GM23338 (cell line): ENCODE measurements around the gene OCA2. TPM values are rescaled to one million over a fixed set of nuclear protein-coding genes. Genes with fewer than 3 reads are reported as not detected.

Experiments used
- ATAC-seq: fragments of 200-7000 bp; cut with Tn5 transposase; 3 replicates; pipeline ENCODE4 v1.9.1; 2020
- DNase-seq: peaks from one replicate; pipeline ENCODE4 v3.0.0-alpha.2; 2015; ENCODE audit warnings: low spot score
- H2AFZ ChIP-seq: fragments of 200-600 bp; sonication (generic); 2 replicates; pipeline ENCODE4 v1.8.0; 2016; ENCODE audit warnings: antibody characterized with exemption, mild to moderate bottlenecking, moderate library complexity
- H3F3A ChIP-seq: fragments of 200-600 bp; sonication (generic); replicated peaks from 2 replicates; pipeline ENCODE4 v1.8.0; 2017; ENCODE audit warnings: antibody characterized with exemption, mixed run types, low read depth
- H3K27ac ChIP-seq: fragments of 200-600 bp; sonication (generic); 2 replicates; pipeline ENCODE4 v1.6.1; 2016; ENCODE audit warnings: low read depth
- H3K27me3 ChIP-seq: fragments of 200-600 bp; sonication (generic); 2 replicates; pipeline ENCODE4 v1.8.0; 2016; ENCODE audit warnings: mild to moderate bottlenecking, mixed run types, moderate library complexity; ENCODE audit not compliant: insufficient read depth
- H3K36me3 ChIP-seq: fragments of 200-600 bp; sonication (generic); 2 replicates; pipeline ENCODE4 v1.8.0; 2016; ENCODE audit warnings: mild to moderate bottlenecking; ENCODE audit not compliant: insufficient read depth
- H3K4me1 ChIP-seq: fragments of 200-600 bp; sonication (generic); 2 replicates; pipeline ENCODE4 v1.8.0; 2016; ENCODE audit warnings: mild to moderate bottlenecking, moderate library complexity; ENCODE audit not compliant: insufficient read depth
- H3K4me2 ChIP-seq: fragments of 200-600 bp; sonication (generic); 2 replicates; pipeline ENCODE4 v1.7.1; 2017; ENCODE audit warnings: mixed run types
- H3K4me3 ChIP-seq: fragments of 200-600 bp; sonication (generic); 2 replicates; pipeline ENCODE4 v1.6.1; 2016; ENCODE audit warnings: mixed run types
- H3K79me2 ChIP-seq: fragments of 200-600 bp; sonication (generic); replicated peaks from 2 replicates; pipeline ENCODE4 v1.8.0; 2017; ENCODE audit warnings: mild to moderate bottlenecking; ENCODE audit not compliant: insufficient read depth
- H3K9me2 ChIP-seq: fragments of 200-600 bp; sonication (generic); 2 replicates; pipeline ENCODE4 v1.8.0; 2017; ENCODE audit not compliant: insufficient read depth
- H4K20me1 ChIP-seq: fragments of 200-600 bp; sonication (generic); replicated peaks from 2 replicates; pipeline ENCODE4 v1.8.0; 2017; ENCODE audit warnings: mild to moderate bottlenecking; ENCODE audit not compliant: insufficient read depth
- H3K27ac Mint-ChIP-seq: 2 replicates; pipeline ENCODE4 v1.8.0; 2020; ENCODE audit warnings: inconsistent platforms, mild to moderate bottlenecking, moderate library complexity, mixed read lengths
- H3K27me3 Mint-ChIP-seq: 3 replicates; pipeline ENCODE4 v1.8.0; 2022; ENCODE audit warnings: low read depth, mild to moderate bottlenecking, moderate library complexity, mixed read lengths, inconsistent platforms; ENCODE audit not compliant: insufficient read depth, poor library complexity
- H3K36me3 Mint-ChIP-seq: 3 replicates; pipeline ENCODE4 v1.8.0; 2021; ENCODE audit warnings: low read depth, mild to moderate bottlenecking, inconsistent platforms, moderate library complexity, mixed read lengths
- H3K4me1 Mint-ChIP-seq: 3 replicates; pipeline ENCODE4 v1.8.0; 2020; ENCODE audit warnings: mild to moderate bottlenecking, inconsistent platforms, mixed read lengths
- H3K4me3 Mint-ChIP-seq: 3 replicates; pipeline ENCODE4 v1.8.0; 2021; ENCODE audit warnings: moderate library complexity, mild to moderate bottlenecking, inconsistent platforms, mixed read lengths
- H3K9me3 Mint-ChIP-seq: 3 replicates; pipeline ENCODE4 v1.8.0; 2020; ENCODE audit warnings: moderate library complexity, mild to moderate bottlenecking, inconsistent platforms, mixed read lengths
- CREB1 ChIP-seq: fragments of 250-450 bp; sonication (Bioruptor Pico); IDR thresholded peaks from 2 replicates; pipeline ENCODE4 v1.5.0; 2020; ENCODE audit warnings: low read depth, mild to moderate bottlenecking, moderate library complexity
- EZH2 ChIP-seq: fragments of 200-600 bp; sonication (generic); IDR thresholded peaks from one replicate; pipeline ENCODE4 v1.8.0; 2017; ENCODE audit warnings: antibody characterized with exemption, mild to moderate bottlenecking, low read depth; ENCODE audit not compliant: unreplicated experiment
- EZH2phosphoT487 ChIP-seq: fragments of 200-600 bp; sonication (generic); IDR thresholded peaks from one replicate; pipeline ENCODE4 v1.8.1; 2018; ENCODE audit warnings: antibody characterized with exemption; ENCODE audit not compliant: unreplicated experiment
- NANOG ChIP-seq: IDR thresholded peaks from 2 replicates; pipeline ENCODE4 v1.6.1; 2016; ENCODE audit warnings: antibody characterized with exemption, borderline replicate concordance
- POLR2AphosphoS5 ChIP-seq: IDR thresholded peaks from 2 replicates; pipeline ENCODE4 v1.6.1; 2016; ENCODE audit warnings: antibody characterized with exemption, low read depth
- REST ChIP-seq: IDR thresholded peaks from one replicate; pipeline ENCODE4 v1.6.1; 2018; ENCODE audit warnings: antibody characterized with exemption; ENCODE audit not compliant: unreplicated experiment
- STAT1 ChIP-seq: IDR thresholded peaks from one replicate; pipeline ENCODE4 v1.6.1; 2016; ENCODE audit warnings: antibody characterized with exemption; ENCODE audit not compliant: unreplicated experiment
- polyA plus RNA-seq: library from polyadenylated mRNA; unstranded; fragments of >200 nt; fragmentation: Nextera tagmentation; extraction: Ambion mirVana; gene quantifications from 2 replicates; pipeline ENCODE4 v1.2.1, GENCODE V29; 2016
- total RNA-seq: library from RNA; depleted of rRNA; stranded (reverse); fragments of >200 nt; shearing (Covaris generic); gene quantifications from 2 replicates; pipeline ENCODE4 v1.2.3, GENCODE V29; 2014
- TF ChIP-seq, protein P1 (sequence below): fragments of 250-450 bp; sonication (Bioruptor Pico); IDR thresholded peaks from 2 replicates; pipeline ENCODE4 v1.5.0; 2020; ENCODE audit warnings: mild to moderate bottlenecking, moderate library complexity
- TF ChIP-seq, protein P2 (sequence below): IDR thresholded peaks from 2 replicates; pipeline ENCODE4 v1.6.1; 2016; ENCODE audit warnings: antibody characterized with exemption

The OCA2 gene
- total and polyA plus RNA-seq, 2 experiments from 2014 or later, result 0.40 to 0.69 TPM

DNA sequence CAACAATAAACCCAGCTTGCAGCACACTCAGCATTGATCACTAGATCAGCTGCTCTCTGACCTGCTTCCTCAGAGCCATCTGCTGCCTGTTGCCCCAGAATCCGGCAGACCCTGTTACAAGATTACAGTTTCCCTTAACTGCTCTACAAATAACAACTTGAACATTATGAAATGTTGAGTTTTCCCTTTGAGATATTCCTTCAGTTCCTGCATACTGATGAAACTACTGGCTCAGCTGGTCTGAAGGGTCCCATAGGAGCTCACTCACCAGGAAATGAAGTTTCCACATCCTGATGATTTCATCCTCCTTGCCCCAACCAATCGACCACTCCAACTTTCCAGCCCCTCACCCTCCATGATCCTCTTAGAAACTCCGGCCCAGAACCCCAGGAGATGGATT lies 281.9 kb downstream of the OCA2 start (continued):
- TF ChIP-seq, protein P1, sequence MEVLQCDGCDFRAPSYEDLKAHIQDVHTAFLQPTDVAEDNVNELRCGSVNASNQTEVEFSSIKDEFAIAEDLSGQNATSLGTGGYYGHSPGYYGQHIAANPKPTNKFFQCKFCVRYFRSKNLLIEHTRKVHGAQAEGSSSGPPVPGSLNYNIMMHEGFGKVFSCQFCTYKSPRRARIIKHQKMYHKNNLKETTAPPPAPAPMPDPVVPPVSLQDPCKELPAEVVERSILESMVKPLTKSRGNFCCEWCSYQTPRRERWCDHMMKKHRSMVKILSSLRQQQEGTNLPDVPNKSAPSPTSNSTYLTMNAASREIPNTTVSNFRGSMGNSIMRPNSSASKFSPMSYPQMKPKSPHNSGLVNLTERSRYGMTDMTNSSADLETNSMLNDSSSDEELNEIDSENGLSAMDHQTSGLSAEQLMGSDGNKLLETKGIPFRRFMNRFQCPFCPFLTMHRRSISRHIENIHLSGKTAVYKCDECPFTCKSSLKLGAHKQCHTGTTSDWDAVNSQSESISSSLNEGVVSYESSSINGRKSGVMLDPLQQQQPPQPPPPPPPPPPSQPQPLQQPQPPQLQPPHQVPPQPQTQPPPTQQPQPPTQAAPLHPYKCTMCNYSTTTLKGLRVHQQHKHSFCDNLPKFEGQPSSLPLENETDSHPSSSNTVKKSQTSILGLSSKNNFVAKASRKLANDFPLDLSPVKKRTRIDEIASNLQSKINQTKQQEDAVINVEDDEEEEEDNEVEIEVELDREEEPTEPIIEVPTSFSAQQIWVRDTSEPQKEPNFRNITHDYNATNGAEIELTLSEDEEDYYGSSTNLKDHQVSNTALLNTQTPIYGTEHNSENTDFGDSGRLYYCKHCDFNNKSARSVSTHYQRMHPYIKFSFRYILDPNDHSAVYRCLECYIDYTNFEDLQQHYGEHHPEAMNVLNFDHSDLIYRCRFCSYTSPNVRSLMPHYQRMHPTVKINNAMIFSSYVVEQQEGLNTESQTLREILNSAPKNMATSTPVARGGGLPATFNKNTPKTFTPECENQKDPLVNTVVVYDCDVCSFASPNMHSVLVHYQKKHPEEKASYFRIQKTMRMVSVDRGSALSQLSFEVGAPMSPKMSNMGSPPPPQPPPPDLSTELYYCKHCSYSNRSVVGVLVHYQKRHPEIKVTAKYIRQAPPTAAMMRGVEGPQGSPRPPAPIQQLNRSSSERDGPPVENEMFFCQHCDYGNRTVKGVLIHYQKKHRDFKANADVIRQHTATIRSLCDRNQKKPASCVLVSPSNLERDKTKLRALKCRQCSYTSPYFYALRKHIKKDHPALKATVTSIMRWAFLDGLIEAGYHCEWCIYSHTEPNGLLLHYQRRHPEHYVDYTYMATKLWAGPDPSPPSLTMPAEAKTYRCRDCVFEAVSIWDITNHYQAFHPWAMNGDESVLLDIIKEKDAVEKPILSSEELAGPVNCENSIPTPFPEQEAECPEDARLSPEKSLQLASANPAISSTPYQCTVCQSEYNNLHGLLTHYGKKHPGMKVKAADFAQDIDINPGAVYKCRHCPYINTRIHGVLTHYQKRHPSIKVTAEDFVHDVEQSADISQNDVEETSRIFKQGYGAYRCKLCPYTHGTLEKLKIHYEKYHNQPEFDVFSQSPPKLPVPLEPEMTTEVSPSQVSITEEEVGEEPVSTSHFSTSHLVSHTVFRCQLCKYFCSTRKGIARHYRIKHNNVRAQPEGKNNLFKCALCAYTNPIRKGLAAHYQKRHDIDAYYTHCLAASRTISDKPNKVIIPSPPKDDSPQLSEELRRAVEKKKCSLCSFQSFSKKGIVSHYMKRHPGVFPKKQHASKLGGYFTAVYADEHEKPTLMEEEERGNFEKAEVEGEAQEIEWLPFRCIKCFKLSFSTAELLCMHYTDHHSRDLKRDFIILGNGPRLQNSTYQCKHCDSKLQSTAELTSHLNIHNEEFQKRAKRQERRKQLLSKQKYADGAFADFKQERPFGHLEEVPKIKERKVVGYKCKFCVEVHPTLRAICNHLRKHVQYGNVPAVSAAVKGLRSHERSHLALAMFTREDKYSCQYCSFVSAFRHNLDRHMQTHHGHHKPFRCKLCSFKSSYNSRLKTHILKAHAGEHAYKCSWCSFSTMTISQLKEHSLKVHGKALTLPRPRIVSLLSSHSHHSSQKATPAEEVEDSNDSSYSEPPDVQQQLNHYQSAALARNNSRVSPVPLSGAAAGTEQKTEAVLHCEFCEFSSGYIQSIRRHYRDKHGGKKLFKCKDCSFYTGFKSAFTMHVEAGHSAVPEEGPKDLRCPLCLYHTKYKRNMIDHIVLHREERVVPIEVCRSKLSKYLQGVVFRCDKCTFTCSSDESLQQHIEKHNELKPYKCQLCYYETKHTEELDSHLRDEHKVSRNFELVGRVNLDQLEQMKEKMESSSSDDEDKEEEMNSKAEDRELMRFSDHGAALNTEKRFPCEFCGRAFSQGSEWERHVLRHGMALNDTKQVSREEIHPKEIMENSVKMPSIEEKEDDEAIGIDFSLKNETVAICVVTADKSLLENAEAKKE (CRISPR knock-in tag), result no peak
- TF ChIP-seq EZH2, result no peak
- TF ChIP-seq CREB1 (CRISPR knock-in tag), result no peak
- no peak for TF ChIP-seq EZH2phosphoT487
- TF ChIP-seq, protein P2, sequence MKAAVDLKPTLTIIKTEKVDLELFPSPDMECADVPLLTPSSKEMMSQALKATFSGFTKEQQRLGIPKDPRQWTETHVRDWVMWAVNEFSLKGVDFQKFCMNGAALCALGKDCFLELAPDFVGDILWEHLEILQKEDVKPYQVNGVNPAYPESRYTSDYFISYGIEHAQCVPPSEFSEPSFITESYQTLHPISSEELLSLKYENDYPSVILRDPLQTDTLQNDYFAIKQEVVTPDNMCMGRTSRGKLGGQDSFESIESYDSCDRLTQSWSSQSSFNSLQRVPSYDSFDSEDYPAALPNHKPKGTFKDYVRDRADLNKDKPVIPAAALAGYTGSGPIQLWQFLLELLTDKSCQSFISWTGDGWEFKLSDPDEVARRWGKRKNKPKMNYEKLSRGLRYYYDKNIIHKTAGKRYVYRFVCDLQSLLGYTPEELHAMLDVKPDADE, result no peak
- TF ChIP-seq STAT1, result no peak
- no peak for TF ChIP-seq POLR2AphosphoS5

GRCh38 chr15:27816790-27817189 lies 282.3 kb downstream of the OCA2 start:
- no peaks in the 10 kb centered on the region for H4K20me1 ChIP-seq
- TF ChIP-seq STAT1, result no peak
- TF ChIP-seq, protein P2, result no peak
- no peak for TF ChIP-seq EZH2phosphoT487
- TF ChIP-seq REST, result no peak
- TF ChIP-seq NANOG, result no peak
- ATAC-seq, result no peak
- Mint-ChIP-seq H3K9me3 (peaks cover 5% of the 10 kb centered on the region; the same call in 2 of the 3 replicates), H3K36me3 (no peaks in the 10 kb centered on the region), H3K27me3 (no peaks in the 10 kb centered on the region), H3K27ac (no peak overlapping the region), H3K4me3 (no peak overlapping the region), H3K4me1 (no peaks in the 10 kb centered on the region)
- no peaks in the 10 kb centered on the region for H3K27me3 ChIP-seq
- no peak overlapping the region for H3K4me3 ChIP-seq
- H3K79me2 ChIP-seq, result no peaks in the 10 kb centered on the region
- no peaks in the 10 kb centered on the region for H3F3A ChIP-seq
- no peak overlapping the region for H3K27ac ChIP-seq
- DNase-seq, result no peak
- H3K4me2 ChIP-seq, result no peak overlapping the region
- H3K4me1 ChIP-seq, result no peaks in the 10 kb centered on the region
- no peaks in the 10 kb centered on the region for H3K36me3 ChIP-seq
- H3K9me2 ChIP-seq, result no peaks in the 10 kb centered on the region
- H2AFZ ChIP-seq, result no peak overlapping the region
